ENCODE data around the gene NLN. TPM values are rescaled to one million over a fixed set of nuclear protein-coding genes. Genes with fewer than 3 reads are reported as not detected.
A peak's percentile ranks its signal among the peaks of the same experiment; 100 is the strongest.
"Not testable (repeated sequence)": the region's sequence is repeated elsewhere in the genome, so short reads cannot be mapped to it uniquely, and the experiment has no call there.

NLN gene
- total and polyA plus RNA-seq, 4 donors = 21.7 to 38.6 (median 24.2) TPM

DNA sequence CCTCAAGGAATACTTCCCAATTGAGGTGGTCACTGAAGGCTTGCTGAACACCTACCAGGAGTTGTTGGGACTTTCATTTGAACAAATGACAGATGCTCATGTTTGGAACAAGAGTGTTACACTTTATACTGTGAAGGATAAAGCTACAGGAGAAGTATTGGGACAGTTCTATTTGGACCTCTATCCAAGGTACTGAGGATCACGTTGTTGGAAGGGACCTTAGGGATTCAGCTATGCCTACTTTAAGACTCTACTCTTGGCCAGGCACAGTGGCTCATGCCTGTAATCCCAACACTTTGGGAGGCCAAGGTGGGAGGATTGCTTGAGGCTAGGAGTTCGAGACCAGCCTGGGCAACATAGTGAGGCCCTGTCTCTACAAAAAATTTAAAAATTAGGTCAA is 66.3 kb downstream of the NLN start:
- H3K27ac ChIP-seq (ENCODE audit: low read depth, low read length); H3K9me3 ChIP-seq (ENCODE audit: control insufficient read depth, insufficient read depth, low read length); H3K4me1 ChIP-seq (ENCODE audit: control insufficient read depth, insufficient read depth, low read length); H3K36me3 ChIP-seq (ENCODE audit: control insufficient read depth, insufficient read depth, low read length); DNase-seq (ENCODE audit: low read depth in 4 of 6, low spot score in 6 of 6); H3K4me3 ChIP-seq (ENCODE audit: low read depth, low read length); H3K27me3 ChIP-seq (ENCODE audit: control insufficient read depth, insufficient read depth, low read length): not testable (repeated sequence)
- WGBS (ENCODE audit: insufficient coverage) = 100% methylated on average over 2 of the region's 2 CpGs

DNA sequence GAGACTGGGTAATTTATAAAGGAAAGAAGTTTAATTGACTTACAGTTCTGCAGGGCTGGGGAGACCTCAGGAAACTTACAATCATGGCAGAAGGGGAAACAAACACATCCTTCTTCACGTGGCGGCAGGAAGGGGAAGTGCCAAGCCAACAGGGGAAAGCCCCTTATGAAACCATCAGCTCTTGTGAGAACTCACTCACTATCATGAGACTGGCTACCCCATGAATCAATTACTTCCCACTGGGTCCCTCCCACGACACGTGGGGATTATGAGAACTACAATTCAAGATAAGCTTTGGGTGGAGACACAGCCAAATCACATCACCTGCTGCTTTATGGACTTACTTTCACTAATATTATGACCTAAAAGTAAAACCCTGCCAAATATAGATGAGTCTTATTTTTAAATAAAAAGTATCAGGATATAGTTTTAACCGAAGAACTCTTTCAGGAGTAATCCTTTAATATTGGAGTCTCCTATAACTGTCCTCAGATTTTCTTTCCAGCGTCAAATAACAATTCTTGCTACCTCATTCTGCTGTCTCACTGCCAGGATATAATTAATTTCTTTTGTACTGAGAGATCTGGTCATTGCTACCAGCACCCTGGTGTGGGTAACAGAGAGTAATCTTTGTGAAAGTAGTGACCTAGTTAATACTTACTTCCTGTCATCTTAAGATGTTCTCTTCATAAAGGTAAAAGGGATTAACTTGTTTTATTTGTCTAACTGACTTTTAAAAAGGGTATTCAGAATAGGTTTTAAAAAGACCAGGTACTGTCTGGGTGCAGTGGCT is 68.6 kb downstream of the NLN start:
- Histone ChIP-seq H3K4me1 (ENCODE audit: control insufficient read depth, insufficient read depth, low read length) (peaks cover 6% of the 10 kb centered on the region), H3K27ac (ENCODE audit: low read depth, low read length) (no peak overlapping the region), H3K4me3 (ENCODE audit: low read depth, low read length) (no peak overlapping the region), H3K36me3 (ENCODE audit: control insufficient read depth, insufficient read depth, low read length) (peaks cover 16% of the 10 kb centered on the region), H3K27me3 (ENCODE audit: control insufficient read depth, insufficient read depth, low read length) (no peaks in the 10 kb centered on the region), H3K9me3 (ENCODE audit: control insufficient read depth, insufficient read depth, low read length) (no peaks in the 10 kb centered on the region)
- 100% methylated on average over 1 of the region's 6 CpGs for WGBS (ENCODE audit: insufficient coverage)
- DNase-seq (ENCODE audit: low read depth in 4 of 6, low spot score in 6 of 6) = no peak

DNA sequence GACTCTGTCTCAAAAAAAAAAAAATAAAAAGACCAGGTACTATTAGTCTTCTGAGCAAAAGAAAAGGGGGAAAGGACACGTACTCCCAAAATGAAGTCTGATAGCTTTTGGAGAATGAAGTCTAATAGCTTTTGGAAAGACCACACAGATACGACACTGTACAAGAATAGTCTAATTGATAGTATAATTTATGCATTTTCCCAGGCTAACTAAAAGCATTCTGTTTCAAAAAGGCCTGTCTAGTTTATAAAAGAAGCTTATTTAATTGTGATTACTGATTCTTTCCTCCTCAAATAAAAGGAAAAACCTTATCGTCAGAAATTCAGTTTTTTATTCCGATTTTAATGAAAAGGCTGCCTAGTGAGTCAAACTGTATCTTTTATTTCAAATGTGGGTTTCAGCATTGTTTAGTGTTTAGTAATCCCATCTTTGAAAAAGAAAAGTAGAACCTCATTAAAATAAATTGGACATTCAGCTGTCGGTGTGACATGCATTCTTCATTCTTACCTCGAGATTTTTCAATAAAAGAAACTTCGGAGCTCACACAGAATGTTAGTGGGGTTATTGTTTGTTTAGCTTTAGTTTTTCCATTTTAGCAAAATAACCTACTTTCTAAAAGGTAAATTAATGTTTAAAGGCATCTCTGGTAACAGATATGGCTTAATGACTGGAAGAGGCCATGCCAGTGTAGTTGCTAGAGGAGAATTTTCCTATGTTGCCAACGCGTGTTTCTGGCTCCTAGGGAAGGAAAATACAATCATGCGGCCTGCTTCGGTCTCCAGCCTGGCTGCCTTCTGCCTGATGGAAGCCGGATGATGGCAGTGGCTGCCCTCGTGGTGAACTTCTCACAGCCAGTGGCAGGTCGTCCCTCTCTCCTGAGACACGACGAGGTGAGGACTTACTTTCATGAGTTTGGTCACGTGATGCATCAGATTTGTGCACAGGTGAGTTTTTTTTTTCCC is 70.0 kb downstream of the NLN start:
- Histone ChIP-seq H3K27ac (ENCODE audit: low read depth, low read length) (no peak overlapping the region), H3K9me3 (ENCODE audit: control insufficient read depth, insufficient read depth, low read length) (no peaks in the 10 kb centered on the region), H3K36me3 (ENCODE audit: control insufficient read depth, insufficient read depth, low read length) (peaks cover 16% of the 10 kb centered on the region), H3K4me3 (ENCODE audit: low read depth, low read length) (no peak overlapping the region), H3K4me1 (ENCODE audit: control insufficient read depth, insufficient read depth, low read length) (peaks cover 6% of the 10 kb centered on the region), H3K27me3 (ENCODE audit: control insufficient read depth, insufficient read depth, low read length) (no peaks in the 10 kb centered on the region)
- peak in 2 of 6 donors; percentile 35 to 54 for DNase-seq (ENCODE audit: low read depth in 4 of 6, low spot score in 6 of 6)
- WGBS (ENCODE audit: insufficient coverage) = 40% methylated on average over 9 of the region's 17 CpGs

DNA sequence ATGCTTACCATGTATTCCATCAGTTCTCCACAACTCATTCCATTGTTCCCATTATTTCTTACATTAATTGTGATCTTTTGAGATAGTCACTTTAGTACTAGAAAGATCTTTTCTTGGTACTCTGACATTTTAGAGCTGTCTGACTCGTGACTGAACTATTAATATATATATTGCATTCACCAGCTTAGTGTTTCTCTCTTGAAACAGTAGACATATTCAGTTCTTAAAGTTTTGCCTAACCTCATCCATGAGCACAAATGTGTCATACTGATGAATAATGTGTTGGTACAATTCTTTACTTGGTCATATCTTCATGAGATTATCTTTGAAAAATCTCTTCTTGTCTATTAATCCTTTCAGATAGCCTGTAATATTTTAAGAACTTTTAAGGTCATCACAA is 74.3 kb downstream of the NLN start:
- Histone ChIP-seq H3K4me3 (ENCODE audit: low read depth, low read length) (no peak overlapping the region), H3K9me3 (ENCODE audit: control insufficient read depth, insufficient read depth, low read length) (no peaks in the 10 kb centered on the region), H3K27me3 (ENCODE audit: control insufficient read depth, insufficient read depth, low read length) (no peaks in the 10 kb centered on the region), H3K36me3 (ENCODE audit: control insufficient read depth, insufficient read depth, low read length) (peaks cover 10% of the 10 kb centered on the region), H3K4me1 (ENCODE audit: control insufficient read depth, insufficient read depth, low read length) (peaks cover 6% of the 10 kb centered on the region), H3K27ac (ENCODE audit: low read depth, low read length) (no peak overlapping the region)
- DNase-seq (ENCODE audit: low read depth in 4 of 6, low spot score in 6 of 6) = no peak
- WGBS (ENCODE audit: insufficient coverage) = no CpG with 5 or more reads among the region's 1 CpG

DNA sequence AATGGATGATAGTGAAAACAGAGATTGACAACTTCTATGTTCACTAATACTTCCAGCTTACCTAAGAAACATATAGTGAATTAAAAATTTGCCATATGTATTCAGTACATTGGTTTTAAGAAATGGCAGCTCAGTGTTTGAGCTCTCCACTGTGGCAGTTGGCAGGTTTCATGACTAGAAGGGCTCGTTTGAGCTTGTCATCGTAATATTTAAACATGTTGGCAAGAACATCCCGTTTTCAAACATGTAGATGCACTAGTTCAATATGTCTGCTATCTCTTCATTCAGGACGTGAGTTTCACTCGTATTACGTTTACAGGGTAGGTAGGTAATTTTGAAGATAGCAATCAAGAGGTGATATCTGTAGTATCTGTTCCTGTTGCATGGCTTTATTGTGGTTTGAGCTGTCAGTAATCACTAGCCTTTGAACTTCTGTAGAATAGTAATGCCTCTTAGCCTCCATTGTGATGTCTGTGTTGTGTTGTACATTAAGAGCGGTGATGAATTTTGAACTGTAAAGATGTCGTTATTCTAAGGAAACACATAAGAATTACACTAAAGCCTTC is 74.8 kb downstream of the NLN start:
- DNase-seq (ENCODE audit: low read depth in 4 of 6, low spot score in 6 of 6) = peak in 1 of 6 donors; percentile 53
- Histone ChIP-seq H3K27ac (ENCODE audit: low read depth, low read length) (no peak overlapping the region), H3K9me3 (ENCODE audit: control insufficient read depth, insufficient read depth, low read length) (no peaks in the 10 kb centered on the region), H3K36me3 (ENCODE audit: control insufficient read depth, insufficient read depth, low read length) (peaks cover 10% of the 10 kb centered on the region), H3K27me3 (ENCODE audit: control insufficient read depth, insufficient read depth, low read length) (no peaks in the 10 kb centered on the region), H3K4me3 (ENCODE audit: low read depth, low read length) (no peak overlapping the region), H3K4me1 (ENCODE audit: control insufficient read depth, insufficient read depth, low read length) (peaks cover 4% of the 10 kb centered on the region)
- 100% methylated on average over 4 of the region's 8 CpGs for WGBS (ENCODE audit: insufficient coverage)

DNA sequence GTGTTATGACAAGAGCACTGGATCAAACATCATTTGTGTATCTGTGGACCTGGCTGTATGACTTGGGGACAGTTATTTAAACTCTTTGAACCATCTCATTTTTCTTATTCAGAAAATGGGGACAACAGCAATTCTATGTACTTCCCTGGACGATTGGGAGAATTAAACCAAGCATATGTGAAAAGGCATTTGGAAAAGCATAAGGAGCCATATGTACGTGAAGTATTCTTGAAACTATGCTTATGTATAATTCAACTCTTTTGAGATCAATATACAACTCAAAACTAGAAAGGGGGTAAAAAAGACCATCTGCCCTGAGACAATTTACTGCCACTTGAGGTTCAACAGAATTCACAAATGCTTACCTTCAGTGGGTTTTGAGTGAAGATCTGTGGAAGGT is 75.5 kb downstream of the NLN start:
- DNase-seq (ENCODE audit: low read depth in 4 of 6, low spot score in 6 of 6) = peak in 1 of 6 donors; percentile 80

DNA sequence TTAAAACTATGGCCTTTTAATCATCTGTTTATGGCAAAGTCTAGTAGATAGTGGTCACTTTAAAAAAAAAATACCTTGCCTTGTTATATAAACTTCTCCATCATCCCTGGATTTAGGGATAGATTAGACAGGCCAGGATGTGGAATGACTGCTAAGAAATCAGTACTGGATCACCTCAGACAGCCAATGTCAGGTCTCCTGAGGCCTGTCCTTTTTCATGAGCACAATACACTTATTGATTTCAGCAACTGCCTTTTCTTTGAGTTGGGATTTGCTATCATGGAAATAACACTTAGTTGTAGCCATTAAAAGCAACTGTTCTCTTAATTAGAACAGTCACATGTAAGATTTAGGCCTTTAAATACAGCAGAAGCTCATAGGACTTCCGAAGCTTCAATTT is 77.9 kb downstream of the NLN start:
- no peak overlapping the region for H3K27ac ChIP-seq (ENCODE audit: low read depth, low read length)
- WGBS (ENCODE audit: insufficient coverage) = no CpG with 5 or more reads among the region's 1 CpG
- H3K4me1 ChIP-seq (ENCODE audit: control insufficient read depth, insufficient read depth, low read length) = peaks cover 5% of the 10 kb centered on the region
- peaks cover 3% of the 10 kb centered on the region for H3K9me3 ChIP-seq (ENCODE audit: control insufficient read depth, insufficient read depth, low read length)
- H3K27me3 ChIP-seq (ENCODE audit: control insufficient read depth, insufficient read depth, low read length) = no peaks in the 10 kb centered on the region
- DNase-seq (ENCODE audit: low read depth in 4 of 6, low spot score in 6 of 6) = no peak
- H3K4me3 ChIP-seq (ENCODE audit: low read depth, low read length) = no peak overlapping the region
- peaks cover 20% of the 10 kb centered on the region for H3K36me3 ChIP-seq (ENCODE audit: control insufficient read depth, insufficient read depth, low read length)

More for the DNA sequence above, 75.5 kb downstream of the NLN start:
- peaks cover 16% of the 10 kb centered on the region for H3K36me3 ChIP-seq (ENCODE audit: control insufficient read depth, insufficient read depth, low read length)
- no peak overlapping the region for H3K27ac ChIP-seq (ENCODE audit: low read depth, low read length)
- peaks cover 5% of the 10 kb centered on the region for H3K4me1 ChIP-seq (ENCODE audit: control insufficient read depth, insufficient read depth, low read length)
- H3K4me3 ChIP-seq (ENCODE audit: low read depth, low read length) = no peak overlapping the region
- H3K9me3 ChIP-seq (ENCODE audit: control insufficient read depth, insufficient read depth, low read length) = peaks cover 2% of the 10 kb centered on the region
- no peaks in the 10 kb centered on the region for H3K27me3 ChIP-seq (ENCODE audit: control insufficient read depth, insufficient read depth, low read length)
- WGBS (ENCODE audit: insufficient coverage) = no CpG with 5 or more reads among the region's 2 CpGs

DNA sequence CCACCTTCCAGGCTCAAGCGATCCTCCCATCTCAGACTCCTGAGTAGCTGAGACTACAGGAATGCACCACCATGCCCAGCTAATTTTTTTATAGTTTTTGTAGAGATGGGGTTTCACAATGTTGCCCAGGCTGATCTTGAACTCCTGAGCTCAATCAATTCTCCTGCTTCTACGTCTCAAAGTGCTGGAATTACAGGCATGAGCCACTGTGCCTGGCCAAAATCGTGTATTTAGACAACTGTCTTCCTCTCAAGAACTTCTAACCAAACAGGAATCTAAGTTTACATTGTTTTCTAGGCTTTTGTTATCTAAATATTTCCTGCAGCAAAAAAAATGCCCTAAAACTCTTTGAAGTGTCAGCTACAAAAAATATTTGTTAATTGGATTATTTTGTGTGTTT is 78.8 kb downstream of the NLN start:
- DNase-seq (ENCODE audit: low read depth in 4 of 6, low spot score in 6 of 6) = no peak
- H3K27me3 ChIP-seq (ENCODE audit: control insufficient read depth, insufficient read depth, low read length) = no peaks in the 10 kb centered on the region
- H3K4me3 ChIP-seq (ENCODE audit: low read depth, low read length) = no peak overlapping the region
- H3K36me3 ChIP-seq (ENCODE audit: control insufficient read depth, insufficient read depth, low read length) = peaks cover 15% of the 10 kb centered on the region
- H3K4me1 ChIP-seq (ENCODE audit: control insufficient read depth, insufficient read depth, low read length) = peaks cover 5% of the 10 kb centered on the region
- peak overlapping the region; percentile 4 for H3K27ac ChIP-seq (ENCODE audit: low read depth, low read length)
- 79% methylated on average over 1 of the region's 3 CpGs for WGBS (ENCODE audit: insufficient coverage)
- peaks cover 3% of the 10 kb centered on the region for H3K9me3 ChIP-seq (ENCODE audit: control insufficient read depth, insufficient read depth, low read length)

DNA sequence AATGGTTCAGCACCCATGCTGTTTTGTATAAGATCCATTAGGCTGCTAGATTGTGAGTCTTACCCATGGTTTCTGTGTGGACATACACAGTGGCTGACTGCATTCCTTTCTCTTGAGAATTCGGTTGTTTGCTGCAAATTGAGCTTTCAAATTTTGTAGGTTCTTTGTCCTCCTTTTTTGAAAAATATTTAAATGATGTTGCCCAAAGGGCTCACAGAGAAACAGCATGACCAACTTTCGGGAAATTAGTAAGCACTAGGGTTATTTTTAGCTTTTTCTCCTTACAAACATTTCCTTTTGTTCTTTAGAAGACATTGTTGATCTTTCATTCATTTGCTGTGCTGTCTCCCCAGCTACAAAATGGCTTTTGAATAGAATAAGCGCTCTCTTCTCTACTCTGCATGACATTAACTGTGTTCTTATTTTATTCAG is 79.4 kb downstream of the NLN start:
- Histone ChIP-seq H3K4me3 (ENCODE audit: low read depth, low read length) (no peak overlapping the region), H3K27me3 (ENCODE audit: control insufficient read depth, insufficient read depth, low read length) (no peaks in the 10 kb centered on the region), H3K4me1 (ENCODE audit: control insufficient read depth, insufficient read depth, low read length) (peaks cover 5% of the 10 kb centered on the region), H3K27ac (ENCODE audit: low read depth, low read length) (peak overlapping the region; percentile 4), H3K9me3 (ENCODE audit: control insufficient read depth, insufficient read depth, low read length) (peaks cover 3% of the 10 kb centered on the region), H3K36me3 (ENCODE audit: control insufficient read depth, insufficient read depth, low read length) (peaks cover 15% of the 10 kb centered on the region)
- DNase-seq (ENCODE audit: low read depth in 4 of 6, low spot score in 6 of 6) = peak in 2 of 6 donors; percentile 11 to 55
- no CpG with 5 or more reads among the region's 3 CpGs for WGBS (ENCODE audit: insufficient coverage)
